Sigmoid colon (tissue), 7 donors: ENCODE measurements around the gene GIMAP5. TPM values are rescaled to one million over a fixed set of nuclear protein-coding genes. Genes with fewer than 3 reads are reported as not detected.
A peak's percentile ranks its signal among the peaks of the same experiment; 100 is the strongest.

Source experiments
- DNase-seq: peaks from one replicate; pipeline ENCODE4 v3.0.0-alpha.2; 2019
- H3K27ac ChIP-seq, 4 donors: fragments of 200-600 bp; sonication (generic); one replicate each; pipeline ENCODE4 v1.5.1; 2016 to 2019; ENCODE audit warnings: mild to moderate bottlenecking in 1 of 4
- H3K27me3 ChIP-seq, 3 donors: fragments of 200-600 bp; sonication (generic); one replicate each; pipeline ENCODE4 v1.5.1; 2019; ENCODE audit warnings: mild to moderate bottlenecking in 1 of 3
- H3K36me3 ChIP-seq, 4 donors: fragments of 200-600 bp; sonication (generic); one replicate each; pipeline ENCODE4 v1.5.1; 2016 to 2019
- H3K4me1 ChIP-seq, 4 donors: fragments of 200-600 bp; sonication (generic); one replicate each; pipeline ENCODE4 v1.5.1; 2017 to 2019
- H3K4me3 ChIP-seq, 4 donors: fragments of 200-600 bp; sonication (generic); one replicate each; pipeline ENCODE4 v1.5.1; 2017 to 2019; ENCODE audit warnings: mild to moderate bottlenecking in 2 of 4, moderate library complexity in 1 of 4
- H3K9me3 ChIP-seq, 4 donors: fragments of 200-600 bp in 3 of 4; sonication (generic) in 3 of 4; one replicate each; pipeline versions ENCODE4 v1.5.1 to v1.6.1; 2013 to 2019
- CTCF ChIP-seq, 4 experiments: fragments of 450-650 bp in 3 of 4; fragments of 200-600 bp in 1 of 4; IDR thresholded peaks; one replicate each; pipeline ENCODE4 v1.5.1; 2016 to 2019; ENCODE audit warnings: antibody characterized with exemption in 4 of 4, mild to moderate bottlenecking in 3 of 4, moderate library complexity in 2 of 4
- EP300 ChIP-seq, 4 donors: sonication (generic); formaldehyde crosslinking; IDR thresholded peaks; one replicate each; pipeline ENCODE4 v1.6.1; 2017; ENCODE audit warnings: antibody characterized with exemption in 4 of 4
- POLR2A ChIP-seq, 2 donors: fragments of 450-650 bp; IDR thresholded peaks; one replicate each; pipeline ENCODE4 v1.6.1; 2016; ENCODE audit warnings: antibody characterized with exemption in 2 of 2, mild to moderate bottlenecking in 2 of 2, moderate library complexity in 2 of 2
- POLR2AphosphoS5 ChIP-seq, 4 donors: sonication (generic); formaldehyde crosslinking; IDR thresholded peaks; one replicate each; pipeline ENCODE4 v1.6.1; 2017; ENCODE audit warnings: antibody characterized with exemption in 4 of 4
- WGBS, 2 donors: extraction: QIAGEN DNeasy Blood & Tissue Kit; methylation state at CpG; one replicate each; pipeline ENCODE4 v1.1.7; 2013; 5-methylcytosine and 5-hydroxymethylcytosine counted together
- intact Hi-C: fragments of 100-400 bp; cut with DNase I; formaldehyde crosslinking; loops from one replicate; pipeline ENCODE4 v1.15.1; 2023
- polyA plus RNA-seq, 3 donors: library from polyadenylated mRNA; stranded (reverse); fragments of 200-250 nt; gene quantifications; one replicate each; pipeline ENCODE4 v1.2.3, GENCODE V29; 2013
- total RNA-seq, 4 donors: library from RNA; depleted of rRNA; stranded (reverse); fragments of >200 nt; gene quantifications; one replicate each; pipeline ENCODE4 v1.1.0, GENCODE V29; 2016
- donor health status: healthy with polysubstance abuse.
- donor health status: Bipolar disorder and iron deficiency.
- donor health status: healthy.

GIMAP5 gene
- total and polyA plus RNA-seq, 7 donors, result 7.9 to 39.4 (median 17.7) TPM

DNA sequence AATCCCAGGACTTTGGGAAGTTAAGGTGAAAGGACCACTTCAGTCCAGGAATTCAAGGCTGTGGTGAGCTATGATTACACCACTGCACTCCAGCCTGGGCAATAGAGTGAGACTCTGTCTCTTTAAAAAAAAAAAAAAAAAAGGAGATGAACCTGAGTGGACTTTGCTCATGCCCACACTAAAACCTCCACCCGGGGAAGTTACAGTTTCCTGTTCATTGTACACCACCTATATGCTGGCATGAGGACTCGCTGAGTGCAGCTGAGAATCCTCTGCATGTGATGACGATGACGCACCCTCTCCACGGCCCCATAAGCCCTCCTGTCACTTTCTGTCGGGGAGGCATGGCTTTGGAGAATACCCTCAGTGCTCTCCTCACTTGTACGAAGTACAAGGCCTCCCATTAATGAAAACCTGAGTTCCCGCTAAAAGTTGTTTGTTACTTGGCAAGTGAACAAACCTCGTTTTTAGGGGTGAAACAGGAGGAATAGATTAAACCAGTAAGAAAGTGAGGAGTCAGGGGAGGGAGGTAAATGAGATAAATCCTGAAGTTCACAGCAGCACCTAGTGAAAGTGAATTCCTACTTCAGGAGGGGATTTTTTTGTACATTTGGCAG lies 47.0 kb downstream of the GIMAP5 start:
- H3K9me3 ChIP-seq, result no peaks in the 10 kb centered on the region
- no peaks in the 10 kb centered on the region for H3K27me3 ChIP-seq
- H3K4me1 ChIP-seq, result peaks cover 0 to 61% (median 27%) of the 10 kb centered on the region in 4 donors
- H3K36me3 ChIP-seq, result no peaks in the 10 kb centered on the region
- intact Hi-C loops, result no loop called here
- TF ChIP-seq POLR2A (IDR thresholded peaks at IDR 0.05) (peak in 1 of 2 donors; percentile 10), CTCF (IDR thresholded peaks at IDR 0.05) (no peak)
- 8 to 46% methylated on average over 9 of the region's 9 CpGs for WGBS, 2 donors
- H3K27ac ChIP-seq, result peak overlapping the region; percentile 50 to 68 (median 55)
- H3K4me3 ChIP-seq, result no peak overlapping the region
- DNase-seq, result no peak

DNA sequence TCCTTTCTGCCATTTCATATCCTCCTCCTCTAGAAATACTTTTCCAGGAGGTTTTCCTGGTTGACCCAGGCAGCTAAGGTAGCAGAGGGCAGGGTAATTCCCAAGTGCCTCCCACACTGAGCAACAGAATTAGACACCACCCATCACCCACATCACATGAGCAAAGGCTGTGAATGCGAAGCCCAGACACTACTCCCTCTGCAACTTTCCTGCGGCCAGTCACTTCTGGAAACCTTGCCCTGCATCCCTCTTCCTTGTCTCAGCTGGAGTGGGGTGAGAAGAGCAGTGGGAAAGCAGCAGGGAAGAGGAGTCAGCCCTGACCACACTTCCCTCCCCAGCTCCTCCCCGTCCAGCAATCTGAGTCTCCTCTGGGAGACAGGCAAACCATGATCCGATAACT lies 47.7 kb downstream of the GIMAP5 start:
- no peak for DNase-seq
- Histone ChIP-seq H3K4me3 (no peak overlapping the region), H3K36me3 (no peaks in the 10 kb centered on the region), H3K27ac (peak overlapping the region; percentile 50 to 68 (median 55)), H3K27me3 (no peaks in the 10 kb centered on the region), H3K4me1 (peaks cover 0 to 61% (median 27%) of the 10 kb centered on the region in 4 donors), H3K9me3 (no peaks in the 10 kb centered on the region)
- TF ChIP-seq POLR2A (IDR thresholded peaks at IDR 0.05), result no peak
- no peak for TF ChIP-seq EP300 (IDR thresholded peaks at IDR 0.05)
- peak in 1 of 4 donors; percentile 13 for TF ChIP-seq POLR2AphosphoS5 (IDR thresholded peaks at IDR 0.05)
- no peak for TF ChIP-seq CTCF (IDR thresholded peaks at IDR 0.05)
- intact Hi-C loops, result no loop called here
- 31 to 59% methylated on average over 4 of the region's 4 CpGs for WGBS, 2 donors

GRCh38 chr7:150787321-150788281 lies 50.4 kb downstream of the GIMAP5 start:
- TF ChIP-seq POLR2AphosphoS5 (IDR thresholded peaks at IDR 0.05) (no peak), CTCF (IDR thresholded peaks at IDR 0.05) (no peak), EP300 (IDR thresholded peaks at IDR 0.05) (no peak), POLR2A (IDR thresholded peaks at IDR 0.05) (no peak)
- Histone ChIP-seq H3K4me3 (no peak overlapping the region), H3K27me3 (no peaks in the 10 kb centered on the region), H3K36me3 (no peaks in the 10 kb centered on the region), H3K9me3 (no peaks in the 10 kb centered on the region), H3K27ac (peak overlapping the region; percentile 28 to 68 (median 59)), H3K4me1 (peaks cover 0 to 43% (median 19%) of the 10 kb centered on the region in 4 donors)
- no peak for DNase-seq
- WGBS, 2 donors, result 27 to 37% methylated on average over 10 of the region's 10 CpGs
- intact Hi-C loops, result no loop called here

DNA sequence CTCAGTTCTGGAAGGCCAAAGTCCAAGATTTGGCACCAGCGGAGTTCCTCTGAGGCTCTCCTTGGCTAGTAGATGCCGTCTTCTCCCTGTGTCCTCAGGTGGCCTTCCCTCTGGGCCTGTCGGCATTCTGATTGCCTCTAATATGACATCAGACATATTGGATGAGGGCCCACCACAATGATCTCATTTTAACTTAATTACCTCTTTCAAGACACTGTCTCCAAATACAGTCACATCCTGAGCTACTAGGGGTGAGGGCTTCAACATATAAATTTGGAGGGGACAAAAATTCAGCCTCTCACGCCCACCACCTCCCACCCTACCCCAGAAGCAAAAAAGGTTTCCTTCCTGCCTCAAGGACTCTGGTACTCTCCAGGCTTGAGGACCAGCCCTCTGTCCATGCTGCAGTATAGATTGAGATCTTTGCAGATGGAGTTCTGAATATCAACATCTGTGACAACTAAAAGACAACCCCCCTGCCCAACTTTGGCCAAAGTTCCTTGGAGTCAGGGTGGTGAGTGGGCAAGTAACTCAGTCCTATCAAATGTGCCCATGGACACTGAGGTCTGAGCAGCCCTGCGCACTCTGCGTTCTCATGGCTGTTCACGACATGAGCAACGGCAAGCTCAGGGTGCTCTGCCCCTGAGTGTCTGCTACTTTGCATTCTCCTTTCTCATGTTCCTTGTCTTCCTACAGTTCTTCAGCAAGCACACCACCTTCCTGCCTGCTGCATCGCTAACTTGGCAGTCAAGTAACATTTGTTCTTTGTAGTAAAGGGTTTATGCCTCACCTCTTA lies 51.5 kb downstream of the GIMAP5 start:
- Histone ChIP-seq H3K36me3 (no peaks in the 10 kb centered on the region), H3K4me1 (peaks cover 0 to 43% (median 19%) of the 10 kb centered on the region in 4 donors), H3K27ac (peak overlapping the region; percentile 28 to 68 (median 59)), H3K27me3 (no peaks in the 10 kb centered on the region), H3K9me3 (no peaks in the 10 kb centered on the region), H3K4me3 (no peak overlapping the region)
- TF ChIP-seq EP300 (IDR thresholded peaks at IDR 0.05) (no peak), POLR2AphosphoS5 (IDR thresholded peaks at IDR 0.05) (no peak)
- peak; percentile 79 for DNase-seq
- intact Hi-C loops, result no loop called here
- 62 to 76% methylated on average over 9 of the region's 9 CpGs for WGBS, 2 donors
